Measurements from ENCODE around the gene SELENOO. TPM values are rescaled to one million over a fixed set of nuclear protein-coding genes. Genes with fewer than 3 reads are reported as not detected.

The SELENOO gene
- total RNA-seq, 1 experiment from 2014 or later = 27.0 TPM

- peak overlapping the region; percentile 71 for H3K4me3 Mint-ChIP-seq
- H3K4me1 Mint-ChIP-seq = peaks cover 12% of the 10 kb centered on the region
- DNase-seq (ENCODE audit: low spot score) (no peak), ATAC-seq (no peak)
- TF ChIP-seq, protein P1, sequence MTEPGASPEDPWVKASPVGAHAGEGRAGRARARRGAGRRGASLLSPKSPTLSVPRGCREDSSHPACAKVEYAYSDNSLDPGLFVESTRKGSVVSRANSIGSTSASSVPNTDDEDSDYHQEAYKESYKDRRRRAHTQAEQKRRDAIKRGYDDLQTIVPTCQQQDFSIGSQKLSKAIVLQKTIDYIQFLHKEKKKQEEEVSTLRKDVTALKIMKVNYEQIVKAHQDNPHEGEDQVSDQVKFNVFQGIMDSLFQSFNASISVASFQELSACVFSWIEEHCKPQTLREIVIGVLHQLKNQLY (CRISPR knock-in tag; IDR thresholded peaks at IDR 0.05) = no peak
- TF ChIP-seq GRHL2 (CRISPR knock-in tag; IDR thresholded peaks at IDR 0.05; ENCODE audit: insufficient replicate concordance, severe bottlenecking) (no peak), AFF4 (CRISPR knock-in tag; IDR thresholded peaks at IDR 0.05; ENCODE audit: borderline replicate concordance) (no peak), ETV6 (CRISPR knock-in tag; IDR thresholded peaks at IDR 0.05) (no peak), TCF7 (CRISPR knock-in tag; IDR thresholded peaks at IDR 0.05; ENCODE audit: low read depth) (no peak), CDX4 (CRISPR knock-in tag; IDR thresholded peaks at IDR 0.05; ENCODE audit: borderline replicate concordance) (no peak)
- TF ChIP-seq, protein P2, sequence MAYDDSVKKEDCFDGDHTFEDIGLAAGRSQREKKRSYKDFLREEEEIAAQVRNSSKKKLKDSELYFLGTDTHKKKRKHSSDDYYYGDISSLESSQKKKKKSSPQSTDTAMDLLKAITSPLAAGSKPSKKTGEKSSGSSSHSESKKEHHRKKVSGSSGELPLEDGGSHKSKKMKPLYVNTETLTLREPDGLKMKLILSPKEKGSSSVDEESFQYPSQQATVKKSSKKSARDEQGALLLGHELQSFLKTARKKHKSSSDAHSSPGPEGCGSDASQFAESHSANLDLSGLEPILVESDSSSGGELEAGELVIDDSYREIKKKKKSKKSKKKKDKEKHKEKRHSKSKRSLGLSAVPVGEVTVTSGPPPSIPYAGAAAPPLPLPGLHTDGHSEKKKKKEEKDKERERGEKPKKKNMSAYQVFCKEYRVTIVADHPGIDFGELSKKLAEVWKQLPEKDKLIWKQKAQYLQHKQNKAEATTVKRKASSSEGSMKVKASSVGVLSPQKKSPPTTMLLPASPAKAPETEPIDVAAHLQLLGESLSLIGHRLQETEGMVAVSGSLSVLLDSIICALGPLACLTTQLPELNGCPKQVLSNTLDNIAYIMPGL (CRISPR knock-in tag; IDR thresholded peaks at IDR 0.05) = no peak
- H3K9me3 Mint-ChIP-seq = peaks cover 4% of the 10 kb centered on the region; the same call in 1 of the 2 replicates
- no peak overlapping the region for H3K27ac Mint-ChIP-seq
- ChIA-PET POLR2A (no interaction called here), CTCF (interaction anchor here (0.8 kb wide), 1 partner anchor 12 kb away, joined by 3 read pairs; no protein-coding TSS in a partner anchor)
- peaks cover 14% of the 10 kb centered on the region for H3K36me3 Mint-ChIP-seq
- H3K27me3 Mint-ChIP-seq (ENCODE audit: low read depth) = no peaks in the 10 kb centered on the region
These were observed 1.4 kb downstream of the SELENOO start for GRCh38 chr22:50202130-50202666.

DNA sequence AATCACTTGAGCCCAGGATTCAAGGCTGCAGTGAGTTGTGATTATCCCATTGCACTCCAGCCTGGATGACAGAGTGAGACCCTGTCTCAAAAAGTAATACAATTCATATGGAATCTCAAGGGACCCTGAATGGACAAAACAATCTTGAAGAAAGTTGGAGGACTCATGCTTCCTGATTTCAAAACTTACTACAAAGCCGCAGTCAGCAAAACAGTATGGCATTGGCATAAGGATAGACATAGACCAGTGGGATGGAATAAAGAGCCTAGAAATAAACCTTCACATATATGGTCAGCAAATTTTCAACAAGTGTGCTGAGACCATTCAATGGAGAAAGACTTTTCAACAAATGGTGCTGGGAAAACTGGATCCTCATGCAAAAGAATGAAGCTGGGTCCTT is 2.5 kb downstream of the SELENOO start:
- H3K4me3 Mint-ChIP-seq = no peak overlapping the region
- CTCF ChIA-PET = no interaction called here
- TF ChIP-seq ZSCAN18 (CRISPR knock-in tag; IDR thresholded peaks at IDR 0.05) (no peak), ATF2 (CRISPR knock-in tag; IDR thresholded peaks at IDR 0.05; ENCODE audit: borderline replicate concordance, low read depth) (no peak), NFYB (CRISPR knock-in tag; conservative IDR thresholded peaks at IDR 0.05; ENCODE audit: low read depth) (no peak), ZNF263 (CRISPR knock-in tag; IDR thresholded peaks at IDR 0.05; ENCODE audit: low read depth) (no peak), ZNF423 (CRISPR knock-in tag; IDR thresholded peaks at IDR 0.05) (no peak), ATF3 (CRISPR knock-in tag; conservative IDR thresholded peaks at IDR 0.05) (no peak), SP1 (CRISPR knock-in tag; conservative IDR thresholded peaks at IDR 0.05) (no peak), CREM (CRISPR knock-in tag; IDR thresholded peaks at IDR 0.05) (no peak), FOXJ3 (CRISPR knock-in tag; IDR thresholded peaks at IDR 0.05; ENCODE audit: borderline replicate concordance) (no peak)
- TF ChIP-seq, protein P3, sequence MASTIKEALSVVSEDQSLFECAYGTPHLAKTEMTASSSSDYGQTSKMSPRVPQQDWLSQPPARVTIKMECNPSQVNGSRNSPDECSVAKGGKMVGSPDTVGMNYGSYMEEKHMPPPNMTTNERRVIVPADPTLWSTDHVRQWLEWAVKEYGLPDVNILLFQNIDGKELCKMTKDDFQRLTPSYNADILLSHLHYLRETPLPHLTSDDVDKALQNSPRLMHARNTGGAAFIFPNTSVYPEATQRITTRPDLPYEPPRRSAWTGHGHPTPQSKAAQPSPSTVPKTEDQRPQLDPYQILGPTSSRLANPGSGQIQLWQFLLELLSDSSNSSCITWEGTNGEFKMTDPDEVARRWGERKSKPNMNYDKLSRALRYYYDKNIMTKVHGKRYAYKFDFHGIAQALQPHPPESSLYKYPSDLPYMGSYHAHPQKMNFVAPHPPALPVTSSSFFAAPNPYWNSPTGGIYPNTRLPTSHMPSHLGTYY (CRISPR knock-in tag; IDR thresholded peaks at IDR 0.05) = no peak
- TF ChIP-seq, protein P2 (CRISPR knock-in tag; IDR thresholded peaks at IDR 0.05) = no peak
- TF ChIP-seq, protein P4, sequence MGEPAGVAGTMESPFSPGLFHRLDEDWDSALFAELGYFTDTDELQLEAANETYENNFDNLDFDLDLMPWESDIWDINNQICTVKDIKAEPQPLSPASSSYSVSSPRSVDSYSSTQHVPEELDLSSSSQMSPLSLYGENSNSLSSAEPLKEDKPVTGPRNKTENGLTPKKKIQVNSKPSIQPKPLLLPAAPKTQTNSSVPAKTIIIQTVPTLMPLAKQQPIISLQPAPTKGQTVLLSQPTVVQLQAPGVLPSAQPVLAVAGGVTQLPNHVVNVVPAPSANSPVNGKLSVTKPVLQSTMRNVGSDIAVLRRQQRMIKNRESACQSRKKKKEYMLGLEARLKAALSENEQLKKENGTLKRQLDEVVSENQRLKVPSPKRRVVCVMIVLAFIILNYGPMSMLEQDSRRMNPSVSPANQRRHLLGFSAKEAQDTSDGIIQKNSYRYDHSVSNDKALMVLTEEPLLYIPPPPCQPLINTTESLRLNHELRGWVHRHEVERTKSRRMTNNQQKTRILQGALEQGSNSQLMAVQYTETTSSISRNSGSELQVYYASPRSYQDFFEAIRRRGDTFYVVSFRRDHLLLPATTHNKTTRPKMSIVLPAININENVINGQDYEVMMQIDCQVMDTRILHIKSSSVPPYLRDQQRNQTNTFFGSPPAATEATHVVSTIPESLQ (CRISPR knock-in tag; IDR thresholded peaks at IDR 0.05) = no peak

More for the DNA sequence above, 2.5 kb downstream of the SELENOO start:
- ATAC-seq = no peak
- H3K36me3 Mint-ChIP-seq = peaks cover 14% of the 10 kb centered on the region
- POLR2A ChIA-PET = no interaction called here
- peaks cover 4% of the 10 kb centered on the region; the same call in 1 of the 2 replicates for H3K9me3 Mint-ChIP-seq
- no peak for DNase-seq (ENCODE audit: low spot score)
- H3K4me1 Mint-ChIP-seq = peaks cover 12% of the 10 kb centered on the region
- H3K27ac Mint-ChIP-seq = no peak overlapping the region
- H3K27me3 Mint-ChIP-seq (ENCODE audit: low read depth) = no peaks in the 10 kb centered on the region

Data from WTC11 (cell line).